Measurements from ENCODE around the gene KCNJ18.
"Not testable (repeated sequence)": the region's sequence is repeated elsewhere in the genome, so short reads cannot be mapped to it uniquely, and the experiment has no call there.

KCNJ18 gene

DNA sequence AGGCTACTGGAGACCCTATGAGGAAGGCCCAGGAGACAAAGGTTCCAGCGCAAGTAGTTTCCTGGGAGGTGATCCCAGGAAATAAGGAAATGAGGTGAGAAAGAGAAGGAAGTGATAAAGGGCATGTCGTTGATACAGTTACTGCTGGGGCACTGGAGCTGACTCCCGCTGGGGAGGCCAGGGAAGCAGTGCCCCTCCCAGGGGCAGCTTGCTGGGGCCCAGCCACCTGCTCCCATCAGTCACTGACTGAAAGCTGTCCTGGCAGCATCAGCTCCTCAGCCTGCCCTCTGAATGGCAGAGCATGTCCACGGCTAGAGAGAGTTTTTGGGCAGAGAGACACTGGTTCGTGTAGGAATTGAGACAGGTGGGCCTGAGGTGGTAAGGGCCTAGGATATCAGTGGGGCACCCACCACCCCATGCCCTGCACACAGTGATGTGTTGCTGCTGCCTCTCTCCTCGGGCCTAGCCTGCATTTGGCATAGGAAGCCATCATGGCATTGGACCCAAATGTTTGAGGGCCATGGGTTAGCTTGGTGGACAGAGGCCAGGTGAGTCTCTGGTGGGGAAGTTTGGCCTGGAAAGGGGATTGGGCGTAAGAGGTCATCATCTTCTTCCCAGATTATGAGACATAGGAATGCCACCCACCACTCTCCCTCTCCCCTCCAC is 4.7 kb downstream of the KCNJ18 start:
- not testable (repeated sequence) for H3K4me3 ChIP-seq (ENCODE audit: low read depth in 1 of 5, low read length in 5 of 5); H3K36me3 ChIP-seq (ENCODE audit: control insufficient read depth in 5 of 5, insufficient read depth in 5 of 5, low read length in 5 of 5); H3K27me3 ChIP-seq (ENCODE audit: control insufficient read depth in 5 of 5, insufficient read depth in 4 of 5, low read length in 5 of 5); H3K9me3 ChIP-seq (ENCODE audit: control insufficient read depth in 5 of 5, low read length in 5 of 5); H3K4me1 ChIP-seq (ENCODE audit: control insufficient read depth in 5 of 5, insufficient read depth in 5 of 5, low read length in 5 of 5); H3K27ac ChIP-seq (ENCODE audit: low read depth, low read length); H3K9ac ChIP-seq (ENCODE audit: low read length in 5 of 5)

DNA sequence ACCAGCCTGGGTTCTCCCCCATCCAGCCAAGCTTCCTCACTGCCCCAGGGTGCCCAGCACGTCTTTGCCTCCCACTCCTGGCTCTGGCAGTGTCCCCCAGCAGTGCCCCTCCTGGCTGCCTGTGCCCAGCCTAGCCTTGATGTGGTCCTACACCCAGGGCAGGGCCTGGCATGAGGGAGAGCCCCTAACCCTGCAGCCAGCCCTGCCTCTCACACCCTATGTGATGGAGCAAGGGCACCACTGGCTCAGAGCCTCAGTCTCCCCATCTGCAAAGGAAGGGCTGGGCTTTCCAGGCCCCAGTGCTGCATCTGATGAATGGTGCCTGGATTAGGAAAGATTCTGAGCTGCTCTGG is 5.2 kb downstream of the KCNJ18 start:
- H3K9ac ChIP-seq (ENCODE audit: low read length in 5 of 5); H3K4me3 ChIP-seq (ENCODE audit: low read depth in 1 of 5, low read length in 5 of 5); H3K36me3 ChIP-seq (ENCODE audit: control insufficient read depth in 5 of 5, insufficient read depth in 5 of 5, low read length in 5 of 5); H3K27ac ChIP-seq (ENCODE audit: low read depth, low read length); H3K27me3 ChIP-seq (ENCODE audit: control insufficient read depth in 5 of 5, insufficient read depth in 4 of 5, low read length in 5 of 5); H3K9me3 ChIP-seq (ENCODE audit: control insufficient read depth in 5 of 5, low read length in 5 of 5); H3K4me1 ChIP-seq (ENCODE audit: control insufficient read depth in 5 of 5, insufficient read depth in 5 of 5, low read length in 5 of 5): not testable (repeated sequence)

DNA sequence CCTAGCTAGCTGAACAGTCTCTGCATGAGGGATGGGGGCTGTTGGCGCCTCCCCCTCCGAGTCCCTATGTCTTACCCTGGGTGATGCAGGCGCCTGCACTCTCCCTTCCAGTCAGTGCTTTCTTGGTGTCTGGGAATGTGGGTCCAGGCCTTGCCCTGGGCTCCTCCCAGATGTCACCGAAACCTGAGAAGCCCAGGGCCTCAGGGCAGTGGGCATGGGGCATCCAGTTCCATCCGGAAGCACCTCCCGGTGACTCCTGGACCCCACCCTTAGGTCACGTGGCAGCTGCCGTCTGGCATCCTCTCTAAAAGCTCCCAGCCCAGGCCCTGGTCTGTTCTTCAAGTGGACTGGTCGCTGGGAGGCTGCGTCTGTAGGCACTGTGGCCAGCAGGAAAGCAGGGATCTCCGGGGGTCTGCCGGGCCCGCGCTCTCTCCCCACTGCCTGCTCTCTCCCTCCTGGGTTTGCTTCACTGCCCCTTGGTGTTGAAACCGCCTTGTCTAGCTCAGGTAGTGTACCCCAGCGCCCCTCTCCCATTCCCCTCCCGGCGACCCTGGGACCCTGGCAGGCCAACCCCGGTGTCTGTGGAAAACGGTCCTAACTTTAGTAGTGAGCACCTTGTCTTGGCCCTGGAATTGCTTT is 6.2 kb downstream of the KCNJ18 start:
- not testable (repeated sequence) for H3K4me1 ChIP-seq (ENCODE audit: control insufficient read depth in 5 of 5, insufficient read depth in 5 of 5, low read length in 5 of 5); H3K27ac ChIP-seq (ENCODE audit: low read depth, low read length); H3K27me3 ChIP-seq (ENCODE audit: control insufficient read depth in 5 of 5, insufficient read depth in 4 of 5, low read length in 5 of 5); H3K36me3 ChIP-seq (ENCODE audit: control insufficient read depth in 5 of 5, insufficient read depth in 5 of 5, low read length in 5 of 5); H3K4me3 ChIP-seq (ENCODE audit: low read depth in 1 of 5, low read length in 5 of 5); H3K9ac ChIP-seq (ENCODE audit: low read length in 5 of 5); H3K9me3 ChIP-seq (ENCODE audit: control insufficient read depth in 5 of 5, low read length in 5 of 5)

DNA sequence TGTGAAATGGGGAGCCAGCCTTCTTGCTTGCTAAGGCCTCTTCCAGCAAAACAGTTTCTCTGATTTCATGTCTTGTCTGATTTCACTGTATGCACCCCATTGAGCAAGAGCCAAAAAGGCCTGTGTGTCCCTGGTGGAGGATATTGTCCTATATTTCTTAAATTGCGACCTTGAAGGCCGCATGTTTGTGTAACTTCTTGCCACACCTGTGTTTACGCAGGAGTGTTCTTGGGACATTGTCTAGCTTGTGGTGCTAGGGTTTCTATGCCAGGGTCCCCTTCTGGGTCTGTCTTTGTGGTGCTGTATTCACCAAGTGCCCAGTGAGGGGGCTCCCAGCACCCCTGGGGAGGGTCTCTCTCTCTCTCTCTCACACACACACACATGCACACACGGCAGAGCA is 6.8 kb downstream of the KCNJ18 start:
- H3K27me3 ChIP-seq (ENCODE audit: control insufficient read depth in 5 of 5, insufficient read depth in 4 of 5, low read length in 5 of 5); H3K4me3 ChIP-seq (ENCODE audit: low read depth in 1 of 5, low read length in 5 of 5); H3K27ac ChIP-seq (ENCODE audit: low read depth, low read length): not testable (repeated sequence)

DNA sequence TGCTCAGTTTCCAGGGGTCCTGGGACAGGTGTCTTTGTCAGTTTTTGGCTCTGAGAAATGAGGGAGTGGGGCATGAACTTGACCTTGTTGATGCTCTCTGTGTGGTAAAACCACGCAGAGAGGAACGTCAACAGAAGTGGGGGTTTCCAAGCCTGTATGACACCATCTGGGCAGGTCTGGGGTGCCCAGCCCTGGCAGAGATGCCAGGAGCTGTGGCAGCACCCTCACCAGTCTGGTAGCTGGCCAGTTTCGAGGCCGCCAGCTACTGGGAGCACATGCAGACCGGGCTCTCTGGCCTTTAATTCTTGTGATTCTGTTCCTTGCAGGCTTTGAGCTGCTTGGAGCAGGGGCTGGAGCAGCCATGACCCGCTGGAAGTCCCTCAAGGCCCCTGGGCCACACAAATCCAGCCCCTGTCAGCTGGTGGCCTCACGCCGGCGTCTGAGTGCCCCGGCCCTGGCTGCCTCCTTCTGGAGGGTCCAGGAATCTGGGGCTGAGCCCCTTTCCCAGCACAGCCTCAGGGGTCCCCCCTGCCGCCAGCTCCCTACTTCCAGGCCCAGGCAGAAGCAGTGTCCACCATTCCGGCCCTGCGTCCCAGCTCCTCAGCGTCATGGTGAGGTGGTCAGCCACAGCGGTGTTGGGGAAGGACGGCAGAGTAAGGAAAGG is 7.4 kb downstream of the KCNJ18 start:
- not testable (repeated sequence) for H3K9me3 ChIP-seq (ENCODE audit: control insufficient read depth in 5 of 5, low read length in 5 of 5); H3K9ac ChIP-seq (ENCODE audit: low read length in 5 of 5); H3K4me1 ChIP-seq (ENCODE audit: control insufficient read depth in 5 of 5, insufficient read depth in 5 of 5, low read length in 5 of 5); H3K4me3 ChIP-seq (ENCODE audit: low read depth in 1 of 5, low read length in 5 of 5); H3K27ac ChIP-seq (ENCODE audit: low read depth, low read length); H3K27me3 ChIP-seq (ENCODE audit: control insufficient read depth in 5 of 5, insufficient read depth in 4 of 5, low read length in 5 of 5); H3K36me3 ChIP-seq (ENCODE audit: control insufficient read depth in 5 of 5, insufficient read depth in 5 of 5, low read length in 5 of 5)

More for the DNA sequence above, 6.8 kb downstream of the KCNJ18 start:
- not testable (repeated sequence) for H3K9ac ChIP-seq (ENCODE audit: low read length in 5 of 5); H3K9me3 ChIP-seq (ENCODE audit: control insufficient read depth in 5 of 5, low read length in 5 of 5); H3K4me1 ChIP-seq (ENCODE audit: control insufficient read depth in 5 of 5, insufficient read depth in 5 of 5, low read length in 5 of 5); H3K36me3 ChIP-seq (ENCODE audit: control insufficient read depth in 5 of 5, insufficient read depth in 5 of 5, low read length in 5 of 5)

DNA sequence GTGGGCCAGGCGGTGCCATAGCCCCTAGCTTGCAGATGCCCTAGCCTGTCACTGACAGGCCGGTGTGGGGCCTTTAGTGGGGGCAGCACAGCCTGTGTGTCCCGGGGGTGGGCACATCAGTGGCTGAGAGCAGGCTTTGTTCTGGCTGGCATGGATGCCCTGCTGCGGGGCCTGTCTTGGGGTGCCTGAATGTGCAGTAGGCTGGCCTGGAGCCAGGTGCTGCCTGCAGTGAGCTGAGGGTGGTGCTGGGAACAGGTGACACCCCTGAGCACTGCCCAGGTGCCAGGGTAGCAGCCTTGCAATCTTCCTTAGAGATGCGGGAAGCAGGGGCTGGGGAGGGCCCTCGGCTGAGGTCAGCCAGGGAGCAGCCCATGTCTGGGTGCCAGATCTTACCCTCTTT is 8.8 kb downstream of the KCNJ18 start:
- not testable (repeated sequence) for H3K27ac ChIP-seq (ENCODE audit: low read depth, low read length); H3K4me1 ChIP-seq (ENCODE audit: control insufficient read depth in 5 of 5, insufficient read depth in 5 of 5, low read length in 5 of 5); H3K36me3 ChIP-seq (ENCODE audit: control insufficient read depth in 5 of 5, insufficient read depth in 5 of 5, low read length in 5 of 5); H3K9ac ChIP-seq (ENCODE audit: low read length in 5 of 5); H3K27me3 ChIP-seq (ENCODE audit: control insufficient read depth in 5 of 5, insufficient read depth in 4 of 5, low read length in 5 of 5); H3K9me3 ChIP-seq (ENCODE audit: control insufficient read depth in 5 of 5, low read length in 5 of 5); H3K4me3 ChIP-seq (ENCODE audit: low read depth in 1 of 5, low read length in 5 of 5)

DNA sequence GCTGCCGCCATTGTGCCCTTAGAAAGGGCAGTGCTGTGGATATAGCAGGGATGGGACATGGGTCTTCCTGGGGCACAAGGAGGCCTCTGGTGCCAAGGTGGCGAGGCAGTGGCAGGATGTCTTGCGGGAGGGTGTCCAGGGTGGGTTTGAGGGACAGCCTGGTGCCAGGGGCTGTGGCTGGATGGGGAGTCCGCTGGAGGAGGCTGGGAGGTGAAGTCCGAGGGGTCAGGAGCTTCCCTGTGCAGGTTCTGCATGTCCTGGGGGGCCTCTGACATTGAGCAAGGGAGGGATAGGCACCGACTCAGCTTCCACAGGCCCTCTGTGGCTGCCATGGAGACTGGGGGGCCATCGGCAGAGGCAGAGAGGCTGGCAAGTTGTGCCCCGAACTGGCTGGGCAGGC is 9.7 kb downstream of the KCNJ18 start:
- not testable (repeated sequence) for H3K27ac ChIP-seq (ENCODE audit: low read depth, low read length); H3K4me1 ChIP-seq (ENCODE audit: control insufficient read depth in 5 of 5, insufficient read depth in 5 of 5, low read length in 5 of 5); H3K9me3 ChIP-seq (ENCODE audit: control insufficient read depth in 5 of 5, low read length in 5 of 5); H3K4me3 ChIP-seq (ENCODE audit: low read depth in 1 of 5, low read length in 5 of 5); H3K27me3 ChIP-seq (ENCODE audit: control insufficient read depth in 5 of 5, insufficient read depth in 4 of 5, low read length in 5 of 5); H3K9ac ChIP-seq (ENCODE audit: low read length in 5 of 5); H3K36me3 ChIP-seq (ENCODE audit: control insufficient read depth in 5 of 5, insufficient read depth in 5 of 5, low read length in 5 of 5)

DNA sequence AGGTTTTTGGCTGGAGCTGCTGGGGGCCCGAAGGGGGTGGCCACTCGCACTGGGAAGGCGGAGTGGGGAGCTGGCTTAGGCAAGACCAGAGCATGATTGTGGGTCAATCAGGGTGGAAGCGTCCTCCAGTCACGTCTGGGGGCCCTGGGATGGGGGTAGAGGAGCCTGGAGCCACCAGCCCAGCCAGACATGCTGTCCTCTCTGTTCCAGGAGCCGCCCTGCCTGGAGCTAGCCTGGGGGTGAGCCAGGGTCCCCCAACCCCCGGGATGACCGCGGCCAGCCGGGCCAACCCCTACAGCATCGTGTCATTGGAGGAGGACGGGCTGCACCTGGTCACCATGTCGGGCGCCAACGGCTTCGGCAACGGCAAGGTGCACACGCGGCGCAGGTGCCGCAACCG is 10.2 kb downstream of the KCNJ18 start:
- H3K27me3 ChIP-seq (ENCODE audit: control insufficient read depth in 5 of 5, insufficient read depth in 4 of 5, low read length in 5 of 5); H3K4me1 ChIP-seq (ENCODE audit: control insufficient read depth in 5 of 5, insufficient read depth in 5 of 5, low read length in 5 of 5); H3K9me3 ChIP-seq (ENCODE audit: control insufficient read depth in 5 of 5, low read length in 5 of 5); H3K27ac ChIP-seq (ENCODE audit: low read depth, low read length); H3K4me3 ChIP-seq (ENCODE audit: low read depth in 1 of 5, low read length in 5 of 5); H3K36me3 ChIP-seq (ENCODE audit: control insufficient read depth in 5 of 5, insufficient read depth in 5 of 5, low read length in 5 of 5); H3K9ac ChIP-seq (ENCODE audit: low read length in 5 of 5): not testable (repeated sequence)

DNA sequence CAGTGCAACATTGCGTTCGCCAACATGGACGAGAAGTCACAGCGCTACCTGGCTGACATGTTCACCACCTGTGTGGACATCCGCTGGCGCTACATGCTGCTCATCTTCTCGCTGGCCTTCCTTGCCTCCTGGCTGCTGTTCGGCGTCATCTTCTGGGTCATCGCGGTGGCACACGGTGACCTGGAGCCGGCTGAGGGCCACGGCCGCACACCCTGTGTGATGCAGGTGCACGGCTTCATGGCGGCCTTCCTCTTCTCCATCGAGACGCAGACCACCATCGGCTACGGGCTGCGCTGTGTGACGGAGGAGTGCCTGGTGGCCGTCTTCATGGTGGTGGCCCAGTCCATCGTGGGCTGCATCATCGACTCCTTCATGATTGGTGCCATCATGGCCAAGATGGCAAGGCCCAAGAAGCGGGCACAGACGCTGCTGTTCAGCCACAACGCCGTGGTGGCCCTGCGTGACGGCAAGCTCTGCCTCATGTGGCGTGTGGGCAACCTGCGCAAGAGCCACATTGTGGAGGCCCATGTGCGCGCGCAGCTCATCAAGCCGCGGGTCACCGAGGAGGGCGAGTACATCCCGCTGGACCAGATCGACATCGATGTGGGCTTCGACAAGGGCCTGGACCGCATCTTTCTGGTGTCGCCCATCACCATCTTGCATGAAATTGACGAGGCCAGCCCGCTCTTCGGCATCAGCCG is 10.8 kb downstream of the KCNJ18 start:
- H3K27me3 ChIP-seq (ENCODE audit: control insufficient read depth in 5 of 5, insufficient read depth in 4 of 5, low read length in 5 of 5); H3K27ac ChIP-seq (ENCODE audit: low read depth, low read length): not testable (repeated sequence)

More for the DNA sequence above, 10.8 kb downstream of the KCNJ18 start:
- not testable (repeated sequence) for H3K9ac ChIP-seq (ENCODE audit: low read length in 5 of 5); H3K4me1 ChIP-seq (ENCODE audit: control insufficient read depth in 5 of 5, insufficient read depth in 5 of 5, low read length in 5 of 5); H3K36me3 ChIP-seq (ENCODE audit: control insufficient read depth in 5 of 5, insufficient read depth in 5 of 5, low read length in 5 of 5); H3K4me3 ChIP-seq (ENCODE audit: low read depth in 1 of 5, low read length in 5 of 5); H3K9me3 ChIP-seq (ENCODE audit: control insufficient read depth in 5 of 5, low read length in 5 of 5)

All from subcutaneous abdominal adipose tissue (tissue), 5 donors.